Keratinocyte (primary cell): ENCODE data around the gene EPHA1. TPM values are rescaled to one million over a fixed set of nuclear protein-coding genes. Genes with fewer than 3 reads are reported as not detected.

Experiments used
- DNase-seq: peaks from one replicate; pipeline ENCODE4 v3.0.0-alpha.2; 2011; ENCODE audit warnings: low read depth, missing footprints, low spot score
- FAIRE-seq: peaks from 2 replicates; lab custom pipeline; 2011; peaks lifted over from hg19 to GRCh38; lab: Jason Lieb, UNC
- H2AFZ ChIP-seq: 2 replicates; pipeline ENCODE4 v1.6.0; 2012; ENCODE audit warnings: low read length, control low read depth, inconsistent platforms; ENCODE audit not compliant: control insufficient read depth
- H3K27ac ChIP-seq: 2 replicates; pipeline ENCODE4 v1.5.1; 2011; ENCODE audit warnings: low read length; ENCODE audit not compliant: control insufficient read depth, insufficient read depth
- H3K27me3 ChIP-seq: 3 replicates; pipeline ENCODE4 v1.6.0; 2011; ENCODE audit warnings: low read length; ENCODE audit not compliant: control insufficient read depth, insufficient read depth; ENCODE audit errors: extremely low read depth
- H3K36me3 ChIP-seq, 2 experiments: 2 replicates in 1 of 2; 3 replicates in 1 of 2; pipeline ENCODE4 v1.5.1; 2011; ENCODE audit warnings: low read length in 2 of 2, mild to moderate bottlenecking in 1 of 2; ENCODE audit not compliant: control insufficient read depth in 2 of 2, insufficient read depth in 2 of 2; ENCODE audit errors: extremely low read depth in 1 of 2
- H3K4me1 ChIP-seq: 3 replicates; pipeline ENCODE4 v1.5.1; 2011; ENCODE audit warnings: low read length; ENCODE audit not compliant: control insufficient read depth, insufficient read depth; ENCODE audit errors: extremely low read depth
- H3K4me2 ChIP-seq: 3 replicates; pipeline ENCODE4 v1.6.0; 2011; ENCODE audit warnings: low read depth, low read length; ENCODE audit not compliant: control insufficient read depth, insufficient read depth; ENCODE audit errors: extremely low read depth
- H3K4me3 ChIP-seq, 3 experiments: fragments of 200-600 bp in 1 of 3; sonication (generic) in 1 of 3; 2 replicates in 2 of 3; 3 replicates in 1 of 3; pipeline ENCODE4 v1.5.1; 2011 to 2016; ENCODE audit warnings: low read length in 3 of 3, mild to moderate bottlenecking in 3 of 3, control low read depth in 2 of 3, inconsistent platforms in 1 of 3, low read depth in 1 of 3, mixed read lengths in 1 of 3, mixed run types in 1 of 3, moderate library complexity in 1 of 3; ENCODE audit not compliant: control insufficient read depth in 2 of 3, insufficient read depth in 2 of 3; ENCODE audit errors: extremely low read depth in 1 of 3
- H3K79me2 ChIP-seq: 2 replicates; pipeline ENCODE4 v1.6.0; 2012; ENCODE audit warnings: low read length; ENCODE audit not compliant: control insufficient read depth, insufficient read depth
- H3K9ac ChIP-seq: 3 replicates; pipeline ENCODE4 v1.6.0; 2011; ENCODE audit warnings: low read length; ENCODE audit not compliant: control insufficient read depth, insufficient read depth; ENCODE audit errors: extremely low read depth
- H3K9me1 ChIP-seq: 3 replicates; pipeline ENCODE4 v1.6.0; 2011; ENCODE audit warnings: low read length; ENCODE audit not compliant: control insufficient read depth, insufficient read depth; ENCODE audit errors: extremely low read depth
- H3K9me3 ChIP-seq: 2 replicates; pipeline ENCODE4 v1.5.1; 2012; ENCODE audit warnings: low read depth, low read length; ENCODE audit not compliant: control insufficient read depth
- H4K20me1 ChIP-seq: 3 replicates; pipeline ENCODE4 v1.6.0; 2011; ENCODE audit warnings: low read length; ENCODE audit not compliant: control insufficient read depth, insufficient read depth; ENCODE audit errors: extremely low read depth
- EZH2 ChIP-seq: IDR thresholded peaks from one replicate; pipeline ENCODE4 v1.6.1; 2012; ENCODE audit warnings: inconsistent platforms, mild to moderate bottlenecking, low read length, moderate library complexity
- dilution Hi-C: fragments of 300-500 bp; cut with MboI; formaldehyde crosslinking; loops from one replicate; pipeline ENCODE4 v1.7.0; 2020; ENCODE audit warnings: low sequenced_read_pairs; ENCODE audit not compliant: extremely low pct_ligation_motif_present
- polyA plus RNA-seq, 5 experiments: library from polyadenylated mRNA; depleted of rRNA in 3 of 5; stranded (reverse) in 3 of 5; stranded (forward) in 1 of 5; unstranded in 1 of 5; fragments of >200 nt; gene quantifications; 1 replicate in 1 of 5; 2 replicates in 3 of 5; 3 replicates in 1 of 5; pipeline versions ENCODE4 v1.2.1 to v1.2.3, GENCODE V29; 2011 to 2012; ENCODE audit warnings: missing spikeins in 2 of 5, low read depth in 1 of 5, low replicate concordance in 1 of 5
- TF ChIP-seq, protein P1 (sequence below), 3 experiments: IDR thresholded peaks in 1 of 3; conservative IDR thresholded peaks in 1 of 3; optimal IDR thresholded peaks in 1 of 3; 2 replicates in 2 of 3; 3 replicates in 1 of 3; pipeline versions ENCODE3 to v1.5.1; 2011; ENCODE audit warnings: low read length in 3 of 3, mild to moderate bottlenecking in 3 of 3, moderate library complexity in 2 of 3, control low read depth in 1 of 3, inconsistent platforms in 1 of 3; ENCODE audit not compliant: insufficient read depth in 2 of 3; ENCODE audit errors: extremely low read depth in 1 of 3

EPHA1 gene
- polyA plus RNA-seq, 1 donor (not counting 4 experiments of a cell fraction or from before 2014, with no cell fraction given) = 31.9 TPM

DNA sequence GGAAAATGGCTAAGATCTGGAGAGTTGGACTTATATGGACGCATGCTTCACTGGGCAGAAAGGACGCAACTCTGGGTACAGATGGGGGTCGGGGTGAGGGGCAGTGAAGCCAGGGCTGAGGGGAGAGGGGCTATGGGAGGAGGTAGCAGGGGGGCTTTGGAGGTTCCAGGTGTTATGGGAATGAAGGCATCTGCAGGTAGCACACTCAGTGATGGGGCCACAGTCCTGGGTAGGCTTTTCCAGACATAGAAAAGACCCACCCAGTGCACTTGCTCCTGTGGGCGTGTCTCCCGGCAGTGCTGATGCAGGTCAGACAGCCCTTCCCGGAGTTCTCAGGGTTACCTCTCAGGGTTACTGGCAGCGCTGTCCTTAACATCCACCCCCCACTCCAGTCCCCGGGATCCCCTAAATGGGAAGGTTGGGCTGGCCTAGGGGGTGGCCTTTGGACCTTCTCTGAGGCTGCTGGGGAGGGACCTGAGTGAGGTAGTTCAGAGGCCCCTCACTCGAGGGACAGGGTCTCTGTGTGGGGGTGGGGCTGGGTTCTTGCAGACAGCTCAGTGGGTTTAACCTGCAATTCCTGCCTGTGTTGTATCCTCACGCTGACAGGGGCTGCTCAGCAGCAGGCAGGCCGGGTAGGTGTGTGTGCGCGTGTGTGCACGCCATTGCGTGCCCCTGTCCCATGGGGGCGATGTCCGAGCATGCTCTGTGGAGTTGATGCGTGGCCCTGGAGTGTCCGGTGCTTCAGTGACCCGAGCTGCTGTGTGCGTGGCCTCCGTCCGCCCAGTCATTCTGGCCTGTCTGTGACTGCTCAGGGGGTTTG lies 21.3 kb downstream of the EPHA1 start:
- Histone ChIP-seq H3K27me3 (no peaks in the 10 kb centered on the region), H3K36me3 (peaks cover 52 to 67% of the 10 kb centered on the region in 2 experiments), H2AFZ (no peak overlapping the region), H4K20me1 (peaks cover 44% of the 10 kb centered on the region), H3K4me3 (no peak overlapping the region), H3K9me1 (peaks cover 6% of the 10 kb centered on the region), H3K9ac (no peak overlapping the region), H3K79me2 (peaks cover 48% of the 10 kb centered on the region), H3K27ac (no peak overlapping the region), H3K4me1 (peaks cover 30% of the 10 kb centered on the region), H3K4me2 (no peak overlapping the region), H3K9me3 (no peaks in the 10 kb centered on the region)
- TF ChIP-seq, protein P1, sequence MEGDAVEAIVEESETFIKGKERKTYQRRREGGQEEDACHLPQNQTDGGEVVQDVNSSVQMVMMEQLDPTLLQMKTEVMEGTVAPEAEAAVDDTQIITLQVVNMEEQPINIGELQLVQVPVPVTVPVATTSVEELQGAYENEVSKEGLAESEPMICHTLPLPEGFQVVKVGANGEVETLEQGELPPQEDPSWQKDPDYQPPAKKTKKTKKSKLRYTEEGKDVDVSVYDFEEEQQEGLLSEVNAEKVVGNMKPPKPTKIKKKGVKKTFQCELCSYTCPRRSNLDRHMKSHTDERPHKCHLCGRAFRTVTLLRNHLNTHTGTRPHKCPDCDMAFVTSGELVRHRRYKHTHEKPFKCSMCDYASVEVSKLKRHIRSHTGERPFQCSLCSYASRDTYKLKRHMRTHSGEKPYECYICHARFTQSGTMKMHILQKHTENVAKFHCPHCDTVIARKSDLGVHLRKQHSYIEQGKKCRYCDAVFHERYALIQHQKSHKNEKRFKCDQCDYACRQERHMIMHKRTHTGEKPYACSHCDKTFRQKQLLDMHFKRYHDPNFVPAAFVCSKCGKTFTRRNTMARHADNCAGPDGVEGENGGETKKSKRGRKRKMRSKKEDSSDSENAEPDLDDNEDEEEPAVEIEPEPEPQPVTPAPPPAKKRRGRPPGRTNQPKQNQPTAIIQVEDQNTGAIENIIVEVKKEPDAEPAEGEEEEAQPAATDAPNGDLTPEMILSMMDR (optimal IDR thresholded peaks at IDR 0.05 in 1 of 3, IDR thresholded peaks at IDR 0.05 in 1 of 3, conservative IDR thresholded peaks at IDR 0.05 in 1 of 3; ENCODE audit: extremely low read depth in 1 of 3, insufficient read depth in 2 of 3, low read length in 3 of 3) = no peak
- no peak for TF ChIP-seq EZH2
- dilution Hi-C loops = no loop called here
- FAIRE-seq (no peak), DNase-seq (no peak)

DNA sequence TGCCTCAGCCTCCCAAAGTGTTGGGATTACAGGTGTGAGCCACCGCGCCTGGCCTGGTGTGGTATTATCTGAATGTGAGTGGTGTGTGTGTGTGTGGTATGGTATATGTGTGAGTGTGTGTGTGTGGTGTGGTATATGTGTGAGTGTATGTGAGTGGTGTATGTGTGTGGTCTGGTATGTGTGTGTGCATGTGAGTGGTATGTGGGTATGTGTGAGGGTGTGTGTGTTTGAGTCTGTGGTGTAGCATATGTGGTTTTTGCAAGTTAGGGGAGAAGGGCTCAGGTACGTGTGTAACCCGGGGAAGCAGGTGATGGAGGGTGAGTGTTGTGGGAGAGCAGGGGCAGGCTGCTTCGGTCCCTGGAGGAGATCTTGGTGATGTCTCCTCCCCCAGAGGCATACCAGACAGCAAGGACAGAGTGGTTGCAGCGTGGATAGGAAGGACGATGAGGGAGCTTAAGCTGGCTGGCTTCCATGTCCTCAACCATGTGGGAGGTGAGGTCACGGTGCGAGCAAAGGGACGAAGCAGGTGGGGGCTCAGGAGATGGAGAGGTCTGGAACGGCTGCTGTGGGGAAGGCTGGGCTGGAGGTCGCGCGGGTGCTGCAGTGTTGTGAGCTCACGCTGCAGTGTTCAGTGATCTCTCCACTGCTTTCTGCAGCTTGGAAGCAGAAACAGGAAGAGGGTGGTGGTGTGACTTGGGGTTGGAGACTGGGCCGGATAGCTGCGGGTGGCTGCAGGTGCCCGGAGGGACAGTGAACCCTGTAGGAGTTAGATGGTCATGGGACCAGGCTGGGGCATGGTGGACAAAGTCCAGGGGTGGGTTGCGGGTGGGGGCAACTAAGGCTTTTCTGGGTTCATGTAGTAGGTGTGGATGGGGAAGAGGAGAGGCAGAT lies 22.5 kb downstream of the EPHA1 start:
- H3K27ac ChIP-seq = no peak overlapping the region
- no peak overlapping the region for H3K4me2 ChIP-seq
- no peak overlapping the region for H3K9ac ChIP-seq
- DNase-seq (no peak), FAIRE-seq (no peak)
- H3K79me2 ChIP-seq = peaks cover 58% of the 10 kb centered on the region
- no peaks in the 10 kb centered on the region for H3K27me3 ChIP-seq
- H2AFZ ChIP-seq = no peak overlapping the region
- no peak overlapping the region for H3K4me3 ChIP-seq
- peaks cover 47 to 58% of the 10 kb centered on the region in 2 experiments for H3K36me3 ChIP-seq
- H4K20me1 ChIP-seq = peaks cover 37% of the 10 kb centered on the region
- H3K9me1 ChIP-seq = peaks cover 6% of the 10 kb centered on the region
- no peaks in the 10 kb centered on the region for H3K9me3 ChIP-seq
- peaks cover 28% of the 10 kb centered on the region for H3K4me1 ChIP-seq
- dilution Hi-C loops = no loop called here
- TF ChIP-seq, protein P1 (optimal IDR thresholded peaks at IDR 0.05 in 1 of 3, IDR thresholded peaks at IDR 0.05 in 1 of 3, conservative IDR thresholded peaks at IDR 0.05 in 1 of 3; ENCODE audit: extremely low read depth in 1 of 3, insufficient read depth in 2 of 3, low read length in 3 of 3) = no peak
- no peak for TF ChIP-seq EZH2
